ENCODE data around the gene CHN1. TPM values are rescaled to one million over a fixed set of nuclear protein-coding genes. Genes with fewer than 3 reads are reported as not detected.
A peak's percentile ranks its signal among the peaks of the same experiment; 100 is the strongest.

The CHN1 gene
- total RNA-seq, 1 donor from 2014 or later, result 7.8 TPM

GRCh38 chr2:174786066-174786725 lies 219.0 kb downstream of the CHN1 start:
- Histone ChIP-seq H3K9ac (ENCODE audit: low read depth in 1 of 3, low read length in 3 of 3) (no peak overlapping the region), H3K36me3 (ENCODE audit: control insufficient read depth in 3 of 3, insufficient read depth in 3 of 3, low read length in 3 of 3) (no peaks in the 10 kb centered on the region), H3K27me3 (ENCODE audit: control insufficient read depth in 3 of 3, insufficient read depth in 3 of 3, low read length in 3 of 3) (peaks cover 0 to under 1% (median 0%) of the 10 kb centered on the region in 3 donors), H3K4me3 (ENCODE audit: low read length in 3 of 3) (no peak overlapping the region), H3K9me3 (ENCODE audit: control insufficient read depth in 3 of 3, low read length in 3 of 3) (no peaks in the 10 kb centered on the region), H3K27ac (ENCODE audit: low read depth, low read length) (no peak overlapping the region), H3K4me1 (ENCODE audit: control insufficient read depth in 3 of 3, insufficient read depth in 3 of 3, low read length in 3 of 3) (no peaks in the 10 kb centered on the region)

- no peaks in the 10 kb centered on the region for H3K4me1 ChIP-seq (ENCODE audit: control insufficient read depth in 3 of 3, insufficient read depth in 3 of 3, low read length in 3 of 3)
- H3K36me3 ChIP-seq (ENCODE audit: control insufficient read depth in 3 of 3, insufficient read depth in 3 of 3, low read length in 3 of 3), result no peaks in the 10 kb centered on the region
- H3K27ac ChIP-seq (ENCODE audit: low read depth, low read length), result no peak overlapping the region
- H3K4me3 ChIP-seq (ENCODE audit: low read length in 3 of 3), result no peak overlapping the region
- H3K9ac ChIP-seq (ENCODE audit: low read depth in 1 of 3, low read length in 3 of 3), result no peak overlapping the region
- H3K9me3 ChIP-seq (ENCODE audit: control insufficient read depth in 3 of 3, low read length in 3 of 3), result no peaks in the 10 kb centered on the region
- H3K27me3 ChIP-seq (ENCODE audit: control insufficient read depth in 3 of 3, insufficient read depth in 3 of 3, low read length in 3 of 3), result peaks cover 0 to 3% (median 0%) of the 10 kb centered on the region in 3 donors
Measured at GRCh38 chr2:174785481-174785880, 219.7 kb downstream of the CHN1 start.

- Histone ChIP-seq H3K4me3 (ENCODE audit: low read length in 3 of 3) (no peak overlapping the region), H3K9ac (ENCODE audit: low read depth in 1 of 3, low read length in 3 of 3) (no peak overlapping the region), H3K4me1 (ENCODE audit: control insufficient read depth in 3 of 3, insufficient read depth in 3 of 3, low read length in 3 of 3) (no peaks in the 10 kb centered on the region), H3K27me3 (ENCODE audit: control insufficient read depth in 3 of 3, insufficient read depth in 3 of 3, low read length in 3 of 3) (peaks cover 0 to 3% (median 0%) of the 10 kb centered on the region in 3 donors), H3K36me3 (ENCODE audit: control insufficient read depth in 3 of 3, insufficient read depth in 3 of 3, low read length in 3 of 3) (no peaks in the 10 kb centered on the region), H3K9me3 (ENCODE audit: control insufficient read depth in 3 of 3, low read length in 3 of 3) (no peaks in the 10 kb centered on the region), H3K27ac (ENCODE audit: low read depth, low read length) (no peak overlapping the region)
Measured at GRCh38 chr2:174784909-174785308, 220.3 kb downstream of the CHN1 start.

GRCh38 chr2:174784316-174784715 lies 220.9 kb downstream of the CHN1 start:
- Histone ChIP-seq H3K36me3 (ENCODE audit: control insufficient read depth in 3 of 3, insufficient read depth in 3 of 3, low read length in 3 of 3) (no peaks in the 10 kb centered on the region), H3K9me3 (ENCODE audit: control insufficient read depth in 3 of 3, low read length in 3 of 3) (no peaks in the 10 kb centered on the region), H3K4me1 (ENCODE audit: control insufficient read depth in 3 of 3, insufficient read depth in 3 of 3, low read length in 3 of 3) (no peaks in the 10 kb centered on the region), H3K27ac (ENCODE audit: low read depth, low read length) (no peak overlapping the region), H3K4me3 (ENCODE audit: low read length in 3 of 3) (no peak overlapping the region), H3K9ac (ENCODE audit: low read depth in 1 of 3, low read length in 3 of 3) (no peak overlapping the region), H3K27me3 (ENCODE audit: control insufficient read depth in 3 of 3, insufficient read depth in 3 of 3, low read length in 3 of 3) (peaks cover 0 to 3% (median 0%) of the 10 kb centered on the region in 3 donors)

- Histone ChIP-seq H3K36me3 (ENCODE audit: control insufficient read depth in 3 of 3, insufficient read depth in 3 of 3, low read length in 3 of 3) (no peaks in the 10 kb centered on the region), H3K4me3 (ENCODE audit: low read length in 3 of 3) (no peak overlapping the region), H3K27ac (ENCODE audit: low read depth, low read length) (no peak overlapping the region), H3K9ac (ENCODE audit: low read depth in 1 of 3, low read length in 3 of 3) (no peak overlapping the region), H3K4me1 (ENCODE audit: control insufficient read depth in 3 of 3, insufficient read depth in 3 of 3, low read length in 3 of 3) (peaks cover 0 to 6% (median 3%) of the 10 kb centered on the region in 3 donors), H3K27me3 (ENCODE audit: control insufficient read depth in 3 of 3, insufficient read depth in 3 of 3, low read length in 3 of 3) (peaks cover 0 to 3% (median 0%) of the 10 kb centered on the region in 3 donors), H3K9me3 (ENCODE audit: control insufficient read depth in 3 of 3, low read length in 3 of 3) (no peaks in the 10 kb centered on the region)
Measured at GRCh38 chr2:174781996-174782395, 223.2 kb downstream of the CHN1 start.

- H3K27ac ChIP-seq (ENCODE audit: low read depth, low read length), result no peak overlapping the region
- H3K27me3 ChIP-seq (ENCODE audit: control insufficient read depth in 3 of 3, insufficient read depth in 3 of 3, low read length in 3 of 3), result peaks cover 0 to 3% (median 0%) of the 10 kb centered on the region in 3 donors
- no peaks in the 10 kb centered on the region for H3K36me3 ChIP-seq (ENCODE audit: control insufficient read depth in 3 of 3, insufficient read depth in 3 of 3, low read length in 3 of 3)
- H3K4me3 ChIP-seq (ENCODE audit: low read length in 3 of 3), result no peak overlapping the region
- no peak overlapping the region for H3K9ac ChIP-seq (ENCODE audit: low read depth in 1 of 3, low read length in 3 of 3)
- H3K9me3 ChIP-seq (ENCODE audit: control insufficient read depth in 3 of 3, low read length in 3 of 3), result no peaks in the 10 kb centered on the region
- peaks cover 0 to 6% (median 3%) of the 10 kb centered on the region in 3 donors for H3K4me1 ChIP-seq (ENCODE audit: control insufficient read depth in 3 of 3, insufficient read depth in 3 of 3, low read length in 3 of 3)
Measured at GRCh38 chr2:174781298-174781697, 223.9 kb downstream of the CHN1 start.

- peaks cover 0 to 3% (median 0%) of the 10 kb centered on the region in 3 donors for H3K27me3 ChIP-seq (ENCODE audit: control insufficient read depth in 3 of 3, insufficient read depth in 3 of 3, low read length in 3 of 3)
- H3K9me3 ChIP-seq (ENCODE audit: control insufficient read depth in 3 of 3, low read length in 3 of 3), result no peaks in the 10 kb centered on the region
- no peak overlapping the region for H3K27ac ChIP-seq (ENCODE audit: low read depth, low read length)
Measured at GRCh38 chr2:174780856-174781255, 224.3 kb downstream of the CHN1 start.

GRCh38 chr2:174780191-174780840 lies 224.9 kb downstream of the CHN1 start:
- peaks cover 0 to 6% (median 3%) of the 10 kb centered on the region in 3 donors for H3K4me1 ChIP-seq (ENCODE audit: control insufficient read depth in 3 of 3, insufficient read depth in 3 of 3, low read length in 3 of 3)
- H3K27me3 ChIP-seq (ENCODE audit: control insufficient read depth in 3 of 3, insufficient read depth in 3 of 3, low read length in 3 of 3), result peaks cover 0 to 3% (median 0%) of the 10 kb centered on the region in 3 donors
- H3K9me3 ChIP-seq (ENCODE audit: control insufficient read depth in 3 of 3, low read length in 3 of 3), result no peaks in the 10 kb centered on the region
- no peak overlapping the region for H3K27ac ChIP-seq (ENCODE audit: low read depth, low read length)
- no peak overlapping the region for H3K9ac ChIP-seq (ENCODE audit: low read depth in 1 of 3, low read length in 3 of 3)
- H3K4me3 ChIP-seq (ENCODE audit: low read length in 3 of 3), result no peak overlapping the region
- no peaks in the 10 kb centered on the region for H3K36me3 ChIP-seq (ENCODE audit: control insufficient read depth in 3 of 3, insufficient read depth in 3 of 3, low read length in 3 of 3)

More at GRCh38 chr2:174780856-174781255, 224.3 kb downstream of the CHN1 start:
- H3K9ac ChIP-seq (ENCODE audit: low read depth in 1 of 3, low read length in 3 of 3), result no peak overlapping the region
- H3K36me3 ChIP-seq (ENCODE audit: control insufficient read depth in 3 of 3, insufficient read depth in 3 of 3, low read length in 3 of 3), result no peaks in the 10 kb centered on the region
- H3K4me3 ChIP-seq (ENCODE audit: low read length in 3 of 3), result no peak overlapping the region
- H3K4me1 ChIP-seq (ENCODE audit: control insufficient read depth in 3 of 3, insufficient read depth in 3 of 3, low read length in 3 of 3), result peaks cover 0 to 6% (median 3%) of the 10 kb centered on the region in 3 donors

GRCh38 chr2:174779361-174779928 lies 225.7 kb downstream of the CHN1 start:
- H3K27ac ChIP-seq (ENCODE audit: low read depth, low read length), result peak overlapping the region; percentile 58
- no peaks in the 10 kb centered on the region for H3K9me3 ChIP-seq (ENCODE audit: control insufficient read depth in 3 of 3, low read length in 3 of 3)
- no peak overlapping the region for H3K4me3 ChIP-seq (ENCODE audit: low read length in 3 of 3)
- no peaks in the 10 kb centered on the region for H3K36me3 ChIP-seq (ENCODE audit: control insufficient read depth in 3 of 3, insufficient read depth in 3 of 3, low read length in 3 of 3)
- no peak overlapping the region for H3K9ac ChIP-seq (ENCODE audit: low read depth in 1 of 3, low read length in 3 of 3)
- peaks cover 0 to 3% (median 0%) of the 10 kb centered on the region in 3 donors for H3K27me3 ChIP-seq (ENCODE audit: control insufficient read depth in 3 of 3, insufficient read depth in 3 of 3, low read length in 3 of 3)
- peaks cover 0 to 6% (median 3%) of the 10 kb centered on the region in 3 donors for H3K4me1 ChIP-seq (ENCODE audit: control insufficient read depth in 3 of 3, insufficient read depth in 3 of 3, low read length in 3 of 3)

Data from skeletal muscle tissue (tissue), 4 donors.